Left ventricle myocardium inferior (tissue), 1 donor: ENCODE measurements around the gene TFF3. TPM values are rescaled to one million over a fixed set of nuclear protein-coding genes. Genes with fewer than 3 reads are reported as not detected.
"Not testable (repeated sequence)": the region's sequence is repeated elsewhere in the genome, so short reads cannot be mapped to it uniquely, and the experiment has no call there.

Source experiments
- DNase-seq: peaks from one replicate; pipeline ENCODE4 v3.0.0-alpha.2; 2020
- H3K27ac ChIP-seq: fragments of 200-600 bp; replicated peaks from 2 replicates; pipeline ENCODE4 v1.8.0; 2021
- H3K27me3 ChIP-seq: fragments of 200-600 bp; 2 replicates; pipeline ENCODE4 v1.8.0; 2021; ENCODE audit warnings: low read depth
- H3K36me3 ChIP-seq: fragments of 200-600 bp; 2 replicates; pipeline ENCODE4 v1.8.0; 2021
- H3K4me1 ChIP-seq: fragments of 200-600 bp; 2 replicates; pipeline ENCODE4 v1.8.0; 2021
- H3K4me3 ChIP-seq: fragments of 200-600 bp; 2 replicates; pipeline ENCODE4 v1.8.0; 2021; ENCODE audit warnings: mild to moderate bottlenecking, moderate library complexity
- H3K9me3 ChIP-seq: fragments of 200-600 bp; replicated peaks from 2 replicates; pipeline ENCODE4 v1.8.0; 2021
- CTCF ChIP-seq: fragments of 200-600 bp; IDR thresholded peaks from 2 replicates; pipeline ENCODE4 v1.8.0; 2021; ENCODE audit warnings: antibody characterized with exemption, mild to moderate bottlenecking, borderline replicate concordance
- intact Hi-C: fragments of 100-400 bp; cut with micrococcal nuclease; formaldehyde crosslinking; loops from one replicate; pipeline ENCODE4 v1.11.0; 2022
- total RNA-seq: library from RNA; stranded (reverse); fragmentation: NEBNext Ultra II Directional; extraction: Animal tissue kit (Norgen Biotek cat#: 25700); gene quantifications from one replicate; pipeline ENCODE4 v1.2.1, GENCODE V29; 2021
- donor health status: DM: no; HTN: yes; CAD: no; lungs with severe emphysema.

TFF3 gene
- total RNA-seq, 1 donor from 2014 or later = 2.9 TPM

DNA sequence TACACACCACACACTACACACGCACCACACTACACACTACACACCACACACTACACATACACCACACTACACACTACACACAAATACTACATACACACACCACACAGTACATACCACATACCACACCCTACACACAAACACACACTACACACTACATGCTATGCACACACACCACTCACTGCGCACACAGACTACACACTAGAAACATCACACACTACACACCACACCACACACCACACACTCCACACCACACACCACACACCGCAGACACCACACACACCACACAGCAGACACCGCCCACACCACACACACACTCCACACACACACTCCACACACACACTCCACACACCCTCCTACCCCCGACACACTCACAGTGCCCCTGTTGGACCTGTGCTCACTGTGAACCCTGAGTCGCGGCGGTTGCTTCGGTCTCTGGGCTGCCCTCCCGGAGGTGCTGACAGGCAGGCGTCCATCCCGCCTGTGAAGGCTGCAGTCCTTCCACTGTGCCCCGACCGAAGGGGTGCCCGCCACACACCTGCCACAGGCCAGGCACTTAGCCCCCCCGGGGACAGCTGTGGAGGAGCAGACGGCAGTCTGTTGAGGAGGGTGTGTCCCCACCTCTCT lies 21.4 kb downstream of the TFF3 start:
- intact Hi-C loops = no loop called here
- H3K27ac ChIP-seq = no peak overlapping the region
- TF ChIP-seq CTCF = no peak
- peaks cover 4% of the 10 kb centered on the region for H3K9me3 ChIP-seq
- H3K36me3 ChIP-seq = peaks cover 62% of the 10 kb centered on the region
- H3K4me3 ChIP-seq = no peak overlapping the region
- H3K27me3 ChIP-seq = no peaks in the 10 kb centered on the region
- H3K4me1 ChIP-seq = peaks cover 1% of the 10 kb centered on the region
- no peak for DNase-seq

- H3K9me3 ChIP-seq, H3K4me1 ChIP-seq, H3K27ac ChIP-seq, H3K27me3 ChIP-seq, intact Hi-C loops, DNase-seq, H3K4me3 ChIP-seq: not testable (repeated sequence)
- H3K36me3 ChIP-seq = peaks cover 72% of the 10 kb centered on the region
Observed at GRCh38 chr21:42292563-42293142, 22.6 kb downstream of the TFF3 start.

GRCh38 chr21:42291751-42292562 lies 23.3 kb downstream of the TFF3 start:
- Histone ChIP-seq H3K36me3 (peaks cover 73% of the 10 kb centered on the region), H3K4me3 (no peak overlapping the region), H3K4me1 (no peaks in the 10 kb centered on the region), H3K27ac (no peak overlapping the region), H3K9me3 (peaks cover 4% of the 10 kb centered on the region), H3K27me3 (no peaks in the 10 kb centered on the region)
- TF ChIP-seq CTCF = no peak
- intact Hi-C loops = no loop called here
- no peak for DNase-seq

DNA sequence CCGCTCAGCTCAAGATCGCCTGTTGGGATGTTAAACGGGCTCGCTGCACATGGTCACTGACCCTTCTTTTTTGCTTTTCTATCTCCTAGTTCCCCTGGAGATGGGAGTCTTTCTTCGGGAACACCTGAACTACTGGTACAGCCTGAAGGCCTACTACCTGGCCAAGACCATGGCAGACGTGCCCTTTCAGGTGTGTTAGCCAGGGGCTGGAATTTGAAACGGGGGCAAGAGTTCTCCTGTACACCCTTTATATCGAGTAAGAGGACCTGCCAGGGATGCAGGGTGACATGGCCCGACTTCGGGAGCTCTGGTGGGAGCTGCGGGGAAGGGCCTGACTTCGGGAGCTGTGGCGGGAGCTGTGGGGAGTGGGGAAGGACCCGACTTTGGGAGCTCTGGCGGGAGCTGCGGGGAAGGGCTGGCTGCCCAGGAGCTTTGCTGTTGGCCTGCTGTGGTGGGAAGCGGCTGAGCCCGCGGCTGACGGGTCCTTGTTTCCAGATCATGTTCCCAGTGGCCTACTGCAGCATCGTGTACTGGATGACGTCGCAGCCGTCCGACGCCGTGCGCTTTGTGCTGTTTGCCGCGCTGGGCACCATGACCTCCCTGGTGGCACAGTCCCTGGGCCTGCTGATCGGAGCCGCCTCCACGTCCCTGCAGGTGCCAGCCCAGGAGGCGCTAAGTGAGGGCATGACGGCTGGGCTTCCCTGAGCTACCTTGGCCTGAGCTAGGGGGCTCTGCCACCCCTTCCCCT lies 24.0 kb downstream of the TFF3 start:
- DNase-seq = no peak
- no peaks in the 10 kb centered on the region for H3K4me1 ChIP-seq
- peaks cover 4% of the 10 kb centered on the region for H3K9me3 ChIP-seq
- H3K27ac ChIP-seq = no peak overlapping the region
- no peak for TF ChIP-seq CTCF
- no peak overlapping the region for H3K4me3 ChIP-seq
- intact Hi-C loops = no loop called here
- H3K36me3 ChIP-seq = peaks cover 75% of the 10 kb centered on the region
- no peaks in the 10 kb centered on the region for H3K27me3 ChIP-seq

- TF ChIP-seq CTCF = no peak
- peaks cover 78% of the 10 kb centered on the region for H3K36me3 ChIP-seq
- intact Hi-C loops = no loop called here
Observed at GRCh38 chr21:42290505-42290904, 24.7 kb downstream of the TFF3 start.

More at GRCh38 chr21:42290505-42290904, 24.7 kb downstream of the TFF3 start:
- no peak overlapping the region for H3K27ac ChIP-seq
- no peaks in the 10 kb centered on the region for H3K27me3 ChIP-seq
- peaks cover 4% of the 10 kb centered on the region for H3K9me3 ChIP-seq
- H3K4me1 ChIP-seq = no peaks in the 10 kb centered on the region
- H3K4me3 ChIP-seq = no peak overlapping the region
- no peak for DNase-seq
